ENCODE measurements around the gene CDH23.
A peak's percentile ranks its signal among the peaks of the same experiment; 100 is the strongest.

GRCh38 chr10:71773221-71773971 is 376.7 kb downstream of the CDH23 start, which contains the start of gene VSIR:
- peak; percentile 64 to 97 (median 95) for TF ChIP-seq CTCF (IDR thresholded peaks at IDR 0.05)
- TF ChIP-seq POLR2A (IDR thresholded peaks at IDR 0.05): peak; percentile 95 to 96

Measured in uterus (tissue), 2 donors.